NCI-H2107 treated with DMSO at 0.1 percent for 48 hours (cell line): ENCODE data around the gene SLC16A2.

Source experiments
- DNase-seq: peaks from one replicate; lab custom pipeline; 2025; ENCODE audit not compliant: unreplicated experiment; lab: John Stamatoyannopoulos, UW

The SLC16A2 gene

DNA sequence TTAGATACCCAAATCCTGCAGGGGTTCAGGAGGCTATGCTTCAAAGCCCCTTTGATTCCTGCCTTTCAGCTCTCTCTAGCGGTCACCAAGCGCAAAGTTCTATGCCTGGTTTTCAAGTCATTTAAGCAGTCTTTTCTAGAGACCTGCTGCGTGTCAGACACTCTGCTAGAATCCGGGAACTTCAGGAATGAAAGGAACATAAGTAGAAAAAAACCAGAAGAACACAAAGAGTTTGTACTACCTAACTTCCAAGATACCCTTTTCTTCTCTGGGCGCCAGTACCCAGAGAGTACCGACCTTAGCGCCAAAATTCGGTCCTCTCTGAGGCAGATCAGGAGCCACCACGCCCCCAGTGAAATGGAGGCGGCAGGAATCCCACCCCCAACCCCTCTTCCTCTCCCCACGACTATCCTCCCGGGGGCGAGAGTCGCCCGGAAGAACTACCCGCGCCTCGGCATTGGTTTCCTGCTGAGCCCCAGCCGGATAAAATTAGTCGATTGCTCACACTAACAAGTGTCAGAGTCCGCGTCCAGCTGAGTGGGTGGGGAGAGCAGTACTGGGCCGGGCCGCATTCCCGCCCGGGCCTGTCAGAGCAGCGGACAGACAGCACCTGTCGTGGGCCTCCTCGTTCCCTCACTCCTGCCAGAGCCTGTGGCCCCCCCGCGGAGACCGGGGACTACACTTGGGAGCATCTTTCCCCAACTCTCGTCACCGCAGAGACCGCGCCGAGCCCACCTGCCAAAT, 114.3 kb downstream of the SLC16A2 start:
- DNase-seq: peak; percentile 46

DNA sequence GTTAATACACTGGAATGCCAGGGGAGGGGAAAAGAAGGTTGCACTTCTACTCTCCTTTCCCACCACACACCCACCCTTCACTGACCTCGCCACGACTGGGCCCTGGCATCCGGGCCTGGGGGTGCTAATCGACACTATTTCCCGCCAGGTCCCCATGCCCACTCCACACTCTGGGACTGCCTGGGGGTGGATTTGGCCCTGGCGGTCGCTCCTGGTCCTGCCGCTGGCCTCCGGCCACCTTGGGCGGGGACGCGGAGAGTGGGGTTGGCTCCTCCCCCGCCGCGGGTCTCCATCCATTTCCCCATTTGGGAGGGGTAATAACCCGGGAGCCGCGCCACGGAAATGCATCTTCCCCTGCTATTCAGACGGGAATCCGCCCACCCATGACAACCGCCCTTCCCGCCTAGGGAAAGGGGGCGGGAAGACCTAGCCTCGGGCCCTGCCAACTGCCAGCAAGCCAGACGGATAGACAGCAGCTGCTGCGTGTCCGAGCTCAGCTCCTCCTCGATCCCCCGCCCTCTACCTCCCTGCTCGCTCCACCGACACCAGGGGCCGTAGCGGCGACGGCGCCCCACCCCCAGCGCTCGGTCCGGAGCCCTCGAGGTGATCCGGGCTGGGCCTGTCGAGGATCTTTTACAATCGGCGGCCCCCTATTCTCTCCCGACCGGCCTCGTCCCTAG, 115.0 kb downstream of the SLC16A2 start:
- peak; percentile 19 for DNase-seq

DNA sequence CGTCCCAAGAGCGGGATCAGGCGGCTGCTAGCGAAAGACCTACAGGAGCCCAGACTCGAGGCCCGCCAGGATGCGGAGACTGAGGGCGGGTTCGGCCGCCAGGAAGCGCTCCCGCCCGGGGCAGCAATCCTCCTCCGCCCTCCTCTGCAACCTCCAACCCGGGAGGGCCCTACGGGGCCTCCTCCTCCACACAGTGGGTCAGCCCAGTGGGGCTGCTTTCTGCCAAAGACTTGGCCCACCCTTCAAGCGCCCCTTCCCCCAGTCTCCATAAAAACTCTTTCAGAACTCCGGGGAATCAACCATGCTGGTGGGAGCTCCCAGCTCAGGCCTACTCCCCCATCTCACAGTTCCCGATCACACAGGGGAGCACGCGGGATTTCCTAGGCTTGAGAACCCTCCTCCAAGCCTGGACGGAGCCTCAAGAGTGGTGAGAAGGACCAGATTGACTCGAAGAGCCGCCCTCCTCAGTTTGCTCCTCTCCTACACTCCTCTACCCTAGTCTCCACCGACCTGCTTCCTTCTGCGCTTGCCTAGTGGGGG, 115.6 kb downstream of the SLC16A2 start:
- DNase-seq: no peak

DNA sequence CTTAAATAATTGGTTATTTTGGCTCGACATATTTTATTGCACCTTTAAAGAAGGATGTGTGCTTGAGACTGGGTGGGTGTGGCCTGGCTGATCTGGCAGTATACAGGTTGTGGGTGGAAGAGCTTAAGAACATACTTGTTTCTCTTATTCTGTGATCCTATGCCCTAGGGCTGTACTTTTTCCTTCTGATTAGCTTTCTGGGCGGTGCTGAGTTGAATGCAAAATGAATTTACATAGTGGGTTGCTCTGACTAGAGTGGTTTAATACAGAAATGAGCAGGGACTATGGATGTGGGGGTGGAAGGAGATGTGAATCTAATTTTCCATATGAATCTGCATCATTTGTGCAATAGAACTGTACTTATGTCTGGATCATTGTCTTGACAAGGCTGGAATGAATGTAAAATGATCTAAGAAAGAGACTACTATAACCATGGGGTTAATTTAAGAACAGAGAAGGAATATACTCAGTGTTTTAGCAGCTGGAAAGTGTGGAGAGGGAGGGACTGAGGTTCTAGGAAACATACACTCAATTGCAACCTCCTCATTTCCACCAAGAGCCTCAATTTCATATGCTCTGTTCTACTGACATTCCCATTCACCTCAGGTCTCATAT, 119.4 kb downstream of the SLC16A2 start:
- no peak for DNase-seq

- DNase-seq: no peak
Measured at GRCh38 chrX:74545880-74546523, 124.7 kb downstream of the SLC16A2 start.

GRCh38 chrX:74546984-74547383, 125.7 kb downstream of the SLC16A2 start:
- DNase-seq: no peak

DNA sequence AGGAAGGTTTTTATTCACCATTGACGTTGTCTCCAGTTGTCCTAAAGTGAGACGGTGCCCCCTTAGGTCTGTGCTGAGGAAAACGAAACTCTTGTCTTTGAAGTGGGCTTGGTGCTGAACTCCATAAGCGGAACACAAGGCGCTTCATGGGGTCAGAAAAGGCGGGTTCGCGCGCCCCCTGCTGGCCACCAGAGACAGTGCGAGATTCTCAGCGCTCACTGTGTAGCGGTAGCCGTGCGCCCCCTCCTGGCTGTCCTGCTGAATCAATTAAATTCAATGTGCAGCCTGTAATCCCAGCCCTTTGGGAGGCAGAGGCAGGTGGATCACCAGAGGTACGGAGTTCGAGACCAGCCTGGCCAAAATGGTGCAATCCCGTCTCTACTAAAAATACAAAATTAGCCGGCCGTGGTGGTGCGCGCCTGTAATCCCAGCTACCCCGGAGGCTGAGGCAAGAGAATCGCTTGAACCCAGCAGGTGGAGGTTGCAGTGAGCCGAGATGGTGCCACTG, 129.1 kb downstream of the SLC16A2 start:
- peak; percentile 53 for DNase-seq

GRCh38 chrX:74551934-74552333, 130.6 kb downstream of the SLC16A2 start:
- DNase-seq: no peak

DNA sequence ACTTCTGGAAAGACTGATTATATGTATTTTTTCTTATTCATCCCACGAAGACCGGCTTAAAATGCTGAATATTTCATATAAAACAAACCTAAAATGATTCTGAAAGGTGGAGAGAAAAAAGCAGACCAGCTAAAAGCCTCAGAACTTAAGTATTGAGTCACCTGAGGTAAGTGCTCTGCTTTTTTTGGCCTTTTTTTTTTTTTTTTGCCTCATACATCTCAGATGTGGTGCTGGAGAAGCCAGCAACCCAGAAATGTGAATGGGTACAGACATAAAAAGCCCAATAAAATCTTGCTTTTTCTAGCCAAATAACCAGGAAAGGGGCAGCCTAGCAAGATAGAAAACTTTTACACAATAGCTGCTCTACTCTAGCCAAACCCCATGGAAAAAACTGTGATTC, 136.1 kb downstream of the SLC16A2 start:
- no peak for DNase-seq

- no peak for DNase-seq
Measured at GRCh38 chrX:74578137-74578536, 156.8 kb downstream of the SLC16A2 start.

- DNase-seq: no peak
Measured at GRCh38 chrX:74579597-74580198, 158.4 kb downstream of the SLC16A2 start.
